ENCODE measurements around the gene GOLGA6L2.
"Not testable (repeated sequence)": the region's sequence is repeated elsewhere in the genome, so short reads cannot be mapped to it uniquely, and the experiment has no call there.

The GOLGA6L2 gene, protein sequence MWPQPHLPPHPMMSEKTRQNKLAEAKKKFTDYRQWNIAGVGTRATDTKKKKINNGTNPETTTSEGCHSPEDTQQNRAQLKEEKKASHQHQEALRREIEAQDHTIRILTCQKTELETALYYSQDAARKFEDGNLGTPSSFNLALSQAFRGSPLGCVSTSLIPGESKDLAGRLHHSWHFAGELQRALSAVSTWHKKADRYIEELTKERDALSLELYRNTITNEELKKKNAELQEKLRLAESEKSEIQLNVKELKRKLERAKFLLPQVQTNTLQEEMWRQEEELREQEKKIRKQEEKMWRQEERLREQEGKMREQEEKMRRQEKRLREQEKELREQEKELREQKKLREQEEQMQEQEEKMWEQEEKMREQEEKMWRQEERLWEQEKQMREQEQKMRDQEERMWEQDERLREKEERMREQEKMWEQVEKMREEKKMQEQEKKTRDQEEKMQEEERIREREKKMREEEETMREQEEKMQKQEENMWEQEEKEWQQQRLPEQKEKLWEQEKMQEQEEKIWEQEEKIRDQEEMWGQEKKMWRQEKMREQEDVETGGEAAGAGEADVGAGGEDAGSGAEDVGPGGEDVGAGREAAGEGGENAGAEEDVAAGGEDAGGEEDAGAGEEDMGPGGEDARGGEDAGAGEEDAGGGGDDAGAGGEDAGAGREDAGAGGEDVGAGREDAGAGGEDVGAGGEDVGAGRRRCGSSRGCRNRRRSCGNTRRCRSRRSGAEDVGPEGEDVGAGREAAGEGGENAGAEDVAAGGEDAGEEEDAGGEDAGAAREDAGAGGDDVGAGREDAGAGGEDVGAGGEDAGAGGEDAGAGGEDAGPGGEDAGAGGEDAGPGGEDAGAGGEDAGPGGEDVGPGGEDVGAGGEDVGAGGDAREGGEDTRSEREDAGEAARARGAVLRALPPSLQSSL

DNA sequence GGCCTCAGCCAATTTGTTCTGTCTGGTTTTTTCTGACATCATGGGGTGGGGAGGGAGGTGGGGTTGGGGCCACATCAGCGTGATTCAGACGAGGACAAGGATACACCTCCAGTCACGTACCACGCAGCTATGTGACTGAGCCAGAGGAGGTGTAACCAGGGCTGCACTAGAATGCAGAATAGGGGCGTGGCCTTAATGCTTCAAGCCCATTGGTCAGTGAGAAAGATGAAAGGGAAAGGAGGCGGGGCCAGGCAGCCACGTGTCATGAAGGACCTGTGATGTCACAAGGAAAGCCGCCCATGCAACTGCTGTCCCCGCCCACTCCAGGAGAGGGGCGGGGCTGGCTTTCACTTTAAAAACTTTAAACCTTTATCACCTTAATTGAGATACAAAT is at the start of gene GOLGA6L2:
Gene GOLGA6L2 (minus strand): TSS at position 137 of the 394 bp plus-strand sequence. CDS start 62 bp downstream, at position 75.
- DNase-seq: no peak

DNA sequence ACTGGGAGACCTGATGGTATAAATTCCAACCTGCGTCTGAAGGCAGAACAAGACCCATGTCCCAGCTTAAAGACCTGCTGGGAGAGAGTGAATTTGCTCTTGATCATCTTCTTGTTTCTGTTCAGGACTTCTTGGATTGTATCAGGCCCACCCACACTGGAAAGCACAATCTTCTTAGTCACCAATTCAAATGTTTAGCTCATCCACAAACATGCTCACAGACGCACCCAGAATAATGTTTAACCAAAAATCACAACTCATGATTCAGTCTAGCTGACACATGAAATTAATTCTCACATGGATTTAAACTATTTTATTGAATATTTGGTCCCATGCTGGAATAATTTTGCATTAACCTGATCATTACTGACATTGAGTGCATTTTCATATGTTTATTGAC is 37.8 kb upstream of the GOLGA6L2 start:
- DNase-seq: no peak

DNA sequence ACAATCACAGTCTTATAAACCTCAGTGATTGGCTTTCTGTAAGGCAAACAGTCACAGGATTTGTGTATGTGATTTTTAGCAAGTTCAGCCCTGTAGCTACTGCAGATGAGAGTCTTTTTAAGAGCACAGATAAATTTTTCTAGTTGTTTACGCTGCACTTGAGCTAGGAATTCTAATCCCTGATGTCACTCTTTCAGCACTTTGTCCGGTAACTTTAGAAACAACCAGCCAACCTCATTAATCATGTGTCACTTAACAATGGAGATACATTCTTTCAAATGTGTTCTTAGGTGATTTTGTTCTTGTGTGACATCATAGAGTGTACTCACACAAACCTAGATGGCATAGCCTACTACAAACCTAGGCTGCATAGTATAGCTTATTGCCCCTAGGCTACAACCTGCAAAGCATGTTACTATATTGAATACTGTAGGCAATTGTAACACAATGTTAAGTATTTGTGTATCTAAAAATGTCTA is 36.8 kb upstream of the GOLGA6L2 start:
- no peak for DNase-seq

DNA sequence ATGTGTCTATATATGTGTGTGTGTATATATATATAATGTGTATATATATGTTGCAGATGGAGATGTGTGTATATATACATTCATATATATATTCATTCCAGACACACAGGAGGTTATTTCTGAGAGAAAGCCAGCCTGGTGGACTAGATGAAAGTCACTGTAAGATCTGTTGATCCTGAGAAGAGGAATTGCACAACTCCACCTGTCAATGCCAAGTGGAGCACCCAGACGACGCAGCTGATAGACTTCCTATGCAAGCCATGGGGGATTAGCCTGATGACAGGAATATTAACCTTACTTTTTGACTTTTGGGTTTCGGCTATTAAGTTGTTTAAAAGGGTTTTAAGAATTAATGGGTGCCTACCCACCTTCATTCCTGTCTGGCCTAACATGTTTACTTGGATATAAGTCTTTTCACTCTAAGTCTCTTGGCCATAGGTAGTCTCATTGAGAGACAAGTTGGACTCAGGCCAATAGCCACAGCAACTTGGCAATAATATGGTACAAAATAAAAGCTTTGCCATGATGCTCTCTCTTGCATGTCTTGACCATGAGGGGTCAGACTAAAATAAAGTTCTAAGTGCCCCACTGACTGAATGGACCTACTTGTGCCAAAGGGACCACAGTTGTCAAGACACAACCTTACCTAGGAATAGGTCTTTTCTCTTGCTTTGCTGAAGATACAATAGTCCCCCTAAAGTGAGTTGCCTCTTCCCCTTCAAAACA is 35.9 kb upstream of the GOLGA6L2 start:
- no peak for DNase-seq

DNA sequence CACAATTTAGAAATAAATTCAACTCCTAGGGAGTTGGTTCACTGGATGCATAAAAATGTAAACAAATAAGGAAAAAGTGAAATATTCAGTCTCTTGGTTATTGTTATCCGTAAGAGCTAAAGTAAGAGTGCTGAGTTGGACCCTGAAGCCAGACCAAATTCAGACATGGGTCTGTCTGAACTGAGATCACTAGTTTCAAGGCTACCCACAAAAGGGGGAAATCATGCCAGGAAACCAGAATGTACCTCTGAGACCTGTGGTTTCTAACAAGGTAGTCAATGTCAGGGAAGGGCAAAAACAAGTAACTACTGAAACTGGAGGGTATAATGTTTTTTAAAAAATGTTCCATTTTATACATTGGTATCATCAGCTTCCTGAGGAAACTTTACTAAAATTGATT is 35.2 kb upstream of the GOLGA6L2 start:
- DNase-seq: no peak

DNA sequence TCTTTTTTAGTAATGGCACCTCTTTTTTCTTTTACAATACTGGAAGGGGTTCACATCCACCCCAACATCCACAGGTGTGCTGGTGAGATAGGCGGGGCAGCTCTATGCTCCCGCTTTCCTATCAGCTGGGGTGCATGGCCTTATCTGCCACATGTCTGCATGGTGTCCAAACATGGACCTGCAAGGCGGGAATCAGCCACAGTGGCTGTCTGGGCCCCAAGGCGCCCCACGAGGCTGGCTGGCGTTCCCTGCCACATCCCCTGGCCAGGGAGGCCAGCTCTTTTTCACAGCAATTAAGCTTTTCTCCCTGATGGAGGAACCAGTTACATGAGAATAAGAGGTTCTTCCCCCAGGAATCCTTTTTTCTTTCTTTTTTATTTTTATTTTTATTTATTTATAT is 30.9 kb upstream of the GOLGA6L2 start:
- no peak for DNase-seq

DNA sequence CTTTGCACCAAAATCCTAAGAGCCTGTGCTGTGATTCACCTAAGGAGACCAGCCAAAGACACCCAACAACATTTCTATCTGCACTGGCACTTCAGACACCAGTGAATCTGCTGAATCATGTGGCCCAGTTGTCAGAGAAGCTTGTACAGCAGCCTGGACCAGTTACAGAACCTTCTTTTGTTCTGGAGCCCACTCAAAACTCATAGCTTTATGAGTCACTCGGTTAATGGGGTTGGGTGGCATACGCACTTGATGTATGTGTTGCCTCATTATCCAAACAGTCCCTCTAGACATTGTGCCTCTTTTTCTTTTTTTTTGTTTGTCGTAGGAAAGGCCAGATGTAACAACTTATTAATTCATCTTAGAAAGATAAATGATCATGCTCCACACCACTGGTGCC is 25.6 kb upstream of the GOLGA6L2 start:
- no peak for DNase-seq

DNA sequence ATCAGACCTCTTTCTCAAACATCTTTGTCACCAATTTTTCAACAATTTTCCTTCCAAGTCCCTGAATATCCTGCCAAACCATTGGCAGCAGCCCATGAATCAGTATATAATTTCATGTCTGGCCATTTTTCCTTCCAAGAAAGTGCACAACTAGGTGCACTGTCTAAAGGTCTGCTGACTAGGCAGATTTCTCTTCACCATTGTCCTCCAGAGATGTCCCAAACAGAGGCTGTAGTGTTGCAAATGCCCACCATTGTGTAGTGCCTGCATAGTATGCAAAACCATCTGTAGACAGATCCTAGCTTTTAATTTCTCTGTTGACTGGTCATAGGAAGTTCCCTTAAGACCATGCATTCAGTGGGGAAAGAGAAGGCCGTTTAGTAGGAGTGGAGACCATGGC is 25.0 kb upstream of the GOLGA6L2 start:
- no peak for DNase-seq

DNA sequence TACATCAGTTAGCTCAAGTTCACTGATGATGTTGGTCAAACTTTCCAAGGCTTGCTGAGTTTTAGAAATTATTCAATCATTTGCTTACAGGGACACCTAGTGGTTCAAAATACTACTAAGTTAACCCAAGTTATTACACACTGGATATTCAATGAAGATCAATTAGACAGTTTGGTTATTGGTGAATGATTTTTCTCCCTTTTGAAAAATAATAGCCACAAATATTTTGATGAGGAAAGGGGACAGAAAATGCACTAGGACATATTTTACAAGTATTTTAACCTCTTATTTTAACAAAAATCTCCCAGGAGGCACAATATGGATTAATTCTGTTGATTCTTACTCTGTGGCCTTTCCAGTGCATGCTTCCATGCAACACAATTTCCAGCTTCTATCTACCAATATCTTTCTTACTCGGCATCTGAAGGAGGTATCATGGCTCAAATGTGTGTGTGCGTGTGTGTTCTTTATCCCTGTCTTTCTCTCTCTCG is 20.1 kb upstream of the GOLGA6L2 start:
- DNase-seq: no peak

DNA sequence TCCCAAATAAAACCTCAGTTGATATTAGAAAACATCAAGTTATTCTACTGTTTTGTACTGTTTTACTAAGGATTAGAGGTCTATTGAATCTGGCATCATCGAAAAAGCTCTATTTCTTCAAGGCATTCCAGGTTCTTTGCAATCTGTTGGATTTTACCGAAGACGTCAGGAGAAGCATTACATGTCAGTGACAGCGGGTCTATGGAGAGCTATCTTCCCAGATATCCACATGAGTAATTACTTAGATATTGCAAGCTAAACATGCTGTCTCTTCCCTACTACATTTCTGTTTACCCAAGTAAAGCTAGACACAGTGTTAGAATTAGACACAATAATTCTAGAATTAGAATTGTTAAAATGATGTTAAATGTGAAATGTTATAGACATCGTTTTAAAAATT is 10.8 kb upstream of the GOLGA6L2 start:
- no peak for DNase-seq

DNA sequence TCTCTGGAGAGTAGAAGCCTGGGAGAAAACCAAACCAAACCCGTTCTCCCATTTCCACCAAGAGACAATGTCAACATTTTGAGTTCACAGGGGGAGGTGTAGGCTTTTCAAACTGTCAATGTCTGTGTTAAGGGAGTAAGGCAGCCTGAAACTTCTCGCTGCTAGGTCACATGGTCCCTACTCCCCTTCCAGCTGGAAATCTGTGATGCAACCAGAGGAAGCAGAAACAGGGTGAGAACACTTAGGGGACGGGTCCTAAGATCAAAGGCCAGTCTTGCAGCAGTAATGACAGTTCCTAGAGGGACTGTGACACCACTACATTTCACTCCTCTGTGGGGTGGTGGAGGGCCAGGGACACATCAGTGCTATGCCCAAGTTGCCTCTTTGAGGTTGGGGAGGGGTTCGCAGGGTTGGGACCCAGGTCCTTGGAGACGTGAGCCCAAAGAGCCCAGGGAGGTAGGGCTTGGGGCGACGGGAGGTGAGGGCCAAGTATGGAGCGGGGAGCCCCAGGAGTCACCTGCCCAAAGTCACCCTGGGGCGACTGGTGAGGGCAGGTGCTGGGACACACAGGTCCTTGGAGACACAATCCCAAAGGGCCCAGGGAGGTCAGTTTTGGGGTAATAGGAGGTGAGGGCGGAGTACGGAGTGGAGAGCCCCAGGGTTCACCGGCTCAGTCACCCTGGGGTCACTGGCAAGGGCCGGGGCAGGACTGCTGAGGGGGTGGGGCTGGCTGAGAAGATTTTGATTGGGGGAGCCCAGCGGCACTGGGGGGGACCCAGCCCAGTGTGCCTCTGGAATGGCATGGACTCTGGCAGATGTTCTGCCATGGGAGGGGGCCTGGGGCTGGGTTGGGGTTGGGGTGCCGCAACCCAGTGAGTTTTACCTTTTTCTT is 582 bp downstream of the GOLGA6L2 start:
- DNase-seq: no peak

DNA sequence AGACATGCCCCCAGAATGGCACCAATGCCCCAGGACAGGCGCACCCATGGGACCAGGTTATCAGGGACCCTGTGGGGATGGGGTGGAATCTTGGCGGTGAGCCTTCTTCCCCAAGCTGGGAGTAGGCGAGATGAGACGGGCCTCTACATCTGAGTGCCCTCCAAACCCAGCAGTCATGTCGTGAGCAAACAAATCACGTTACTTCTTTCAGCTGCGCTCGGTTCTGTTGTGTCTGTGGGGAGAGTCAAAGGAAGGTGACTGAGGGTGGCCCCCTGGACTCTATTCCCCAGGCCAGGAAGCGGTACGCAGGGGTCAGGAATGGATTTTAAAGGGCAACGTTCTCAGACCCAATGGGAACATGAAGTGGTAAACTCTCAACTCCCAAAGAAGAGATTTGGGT is 2.8 kb downstream of the GOLGA6L2 start:
- DNase-seq: no peak

DNA sequence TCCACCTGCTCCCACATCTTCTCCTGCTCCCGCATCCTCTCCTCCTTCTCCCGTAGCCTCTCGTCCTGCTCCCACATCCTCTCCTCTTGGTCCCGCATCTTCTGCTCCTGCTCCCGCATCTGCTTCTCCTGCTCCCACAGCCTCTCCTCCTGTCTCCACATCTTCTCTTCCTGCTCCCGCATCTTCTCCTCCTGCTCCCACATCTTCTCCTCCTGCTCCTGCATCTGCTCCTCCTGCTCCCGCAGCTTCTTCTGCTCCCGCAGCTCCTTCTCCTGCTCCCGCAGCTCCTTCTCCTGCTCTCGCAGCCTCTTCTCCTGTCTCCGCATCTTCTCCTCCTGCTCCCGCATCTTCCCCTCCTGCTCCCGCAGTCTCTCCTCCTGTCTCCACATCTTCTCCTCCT is 5.8 kb downstream of the GOLGA6L2 start:
- DNase-seq: no peak

DNA sequence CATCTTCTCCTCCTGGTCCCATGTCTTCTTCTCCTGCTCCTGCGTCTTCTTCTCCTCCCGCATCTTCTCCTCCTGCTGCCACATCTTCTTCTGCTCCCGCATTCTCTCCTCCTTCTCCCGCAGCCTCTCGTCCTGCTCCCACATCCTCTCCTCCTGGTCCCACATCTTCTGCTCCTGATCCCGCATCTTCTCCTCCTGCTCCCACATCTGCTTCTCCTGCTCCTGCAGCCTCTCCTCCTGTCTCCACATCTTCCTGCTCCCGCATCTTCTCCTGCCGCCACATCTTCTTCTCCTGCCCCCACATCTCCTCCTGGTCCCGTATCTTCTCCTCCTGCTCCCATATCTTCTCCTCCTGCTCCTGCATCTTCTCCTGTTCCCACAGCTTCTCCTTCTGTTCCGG is 6.4 kb downstream of the GOLGA6L2 start:
- no peak for DNase-seq

DNA sequence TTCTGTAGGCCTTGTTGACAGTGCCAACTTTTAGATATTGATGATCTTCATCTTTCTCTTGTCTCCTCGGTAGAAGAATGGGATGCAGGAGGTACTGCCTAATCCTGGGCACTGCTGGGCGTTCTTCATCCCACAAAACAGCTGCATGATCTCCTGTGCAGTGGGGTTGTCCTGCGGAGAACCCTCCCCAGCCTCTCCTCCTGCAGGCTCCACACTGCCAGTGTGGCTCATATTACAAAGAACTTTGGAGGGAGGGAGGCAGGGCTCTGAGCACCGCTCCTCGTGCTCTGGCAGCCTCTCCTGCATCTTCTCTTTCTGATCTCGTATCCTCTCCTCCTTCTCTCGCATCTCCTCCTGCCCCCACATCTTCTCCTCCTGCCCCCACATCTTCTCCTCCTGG is 7.5 kb downstream of the GOLGA6L2 start:
- no peak for DNase-seq

DNA sequence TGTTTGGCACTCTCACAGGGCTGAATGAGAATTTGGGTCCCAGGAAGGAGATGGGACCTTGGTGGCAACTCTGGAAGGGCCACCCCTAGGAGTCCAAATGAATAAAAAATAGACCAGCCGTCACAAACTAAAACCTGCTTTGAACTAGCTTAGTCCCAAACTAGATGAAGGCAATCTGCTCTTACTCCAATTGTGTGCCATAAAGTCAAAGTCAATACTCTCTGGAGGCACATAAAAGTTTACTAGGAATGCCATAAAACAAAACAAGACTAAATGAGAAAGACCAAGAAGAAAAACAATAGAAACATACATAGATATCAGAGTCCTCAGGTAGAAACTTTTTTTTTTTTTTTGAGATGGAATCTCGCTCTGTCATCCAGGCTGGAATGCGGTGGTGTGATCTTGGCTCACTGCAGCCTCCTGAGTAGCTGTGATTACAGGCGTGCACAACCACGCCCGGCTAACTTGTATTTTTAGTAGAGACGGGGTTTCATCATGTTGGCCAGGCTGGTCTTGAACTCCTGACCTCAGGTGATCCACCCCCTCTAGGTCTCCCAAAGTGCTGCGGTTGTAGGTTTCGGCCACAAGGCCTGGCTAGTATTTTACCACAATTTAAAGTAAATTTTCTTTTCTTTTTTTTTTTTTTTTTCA is 8.1 kb downstream of the GOLGA6L2 start:
- DNase-seq: no peak

DNA sequence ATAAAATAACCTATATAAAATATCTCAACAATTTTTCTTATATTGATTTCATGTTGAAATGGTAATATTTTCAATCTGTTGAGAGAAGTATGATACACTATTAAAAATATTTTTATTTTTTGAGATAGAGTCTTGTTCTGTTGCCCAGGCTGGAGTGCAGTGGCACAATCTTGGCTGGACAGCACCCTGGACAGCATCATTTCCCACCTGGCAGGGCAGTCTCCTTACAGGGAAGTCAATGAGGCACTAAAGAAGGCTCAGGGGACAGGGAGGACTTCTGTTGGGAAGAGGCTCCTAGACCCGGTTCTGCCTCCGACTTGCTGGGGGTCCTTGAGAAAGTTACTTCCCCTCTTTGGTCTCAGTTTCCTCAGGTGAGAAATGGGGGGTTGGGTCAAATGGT is 9.4 kb downstream of the GOLGA6L2 start:
- DNase-seq: no peak

DNA sequence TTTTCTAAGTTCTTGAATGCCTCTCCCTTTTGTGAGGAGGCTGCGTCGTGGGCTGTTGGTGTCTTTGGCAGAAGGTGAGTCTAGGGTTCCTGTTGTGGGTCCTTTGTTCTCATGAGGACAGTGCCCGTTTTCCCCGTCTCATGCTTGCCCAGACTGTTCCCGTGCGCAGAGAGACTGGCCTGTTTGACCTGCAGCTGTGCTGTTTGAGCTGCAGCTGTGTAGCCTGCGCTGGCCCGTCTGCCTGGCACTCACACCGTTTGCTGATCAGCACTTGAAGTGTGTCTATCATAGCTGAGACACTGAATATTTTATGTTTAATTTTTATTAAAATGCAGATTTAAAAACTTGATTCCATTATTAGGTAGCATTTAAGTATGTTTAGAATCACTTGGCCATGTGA is 9.9 kb downstream of the GOLGA6L2 start:
- DNase-seq: no peak

DNA sequence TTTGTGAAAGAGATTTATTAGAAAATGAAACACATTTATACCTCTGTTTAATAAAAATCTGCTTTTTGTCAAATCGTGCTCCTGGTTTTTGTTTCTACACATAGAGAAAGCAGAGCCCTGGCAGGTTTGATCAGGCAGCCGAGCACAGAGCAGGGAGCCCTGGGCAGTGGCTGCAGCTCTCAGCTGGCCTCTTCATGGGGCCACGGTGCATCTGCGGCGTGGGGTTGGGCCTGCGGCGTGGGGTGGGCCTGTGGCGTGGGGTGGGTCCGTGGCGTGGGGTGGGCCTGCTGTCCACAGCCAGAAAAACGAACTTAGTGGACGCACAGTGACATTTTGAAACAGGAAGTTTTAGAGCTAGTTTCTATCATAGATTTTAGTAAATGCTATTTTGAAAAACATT is 10.6 kb downstream of the GOLGA6L2 start:
- DNase-seq: no peak

DNA sequence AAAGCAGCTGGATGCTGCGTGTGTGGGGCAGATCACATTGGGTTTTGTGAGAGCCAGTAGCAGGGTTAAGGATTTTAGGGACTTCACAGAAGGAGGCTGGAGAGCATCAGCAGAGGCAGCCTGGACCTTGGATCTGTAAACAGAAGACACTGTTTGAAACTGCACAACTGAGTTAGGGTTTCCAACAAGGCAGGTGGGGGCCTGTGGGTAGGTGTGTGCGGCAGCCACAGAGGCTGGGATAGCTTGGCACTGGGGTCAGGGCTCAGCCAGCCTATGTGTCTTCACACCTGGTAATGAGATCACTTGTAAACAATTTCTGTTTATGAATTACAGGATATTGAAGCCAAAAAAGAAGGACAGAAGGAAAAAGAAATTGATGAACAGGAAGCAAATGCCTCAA is 12.3 kb downstream of the GOLGA6L2 start:
- not testable (repeated sequence) for DNase-seq

DNA sequence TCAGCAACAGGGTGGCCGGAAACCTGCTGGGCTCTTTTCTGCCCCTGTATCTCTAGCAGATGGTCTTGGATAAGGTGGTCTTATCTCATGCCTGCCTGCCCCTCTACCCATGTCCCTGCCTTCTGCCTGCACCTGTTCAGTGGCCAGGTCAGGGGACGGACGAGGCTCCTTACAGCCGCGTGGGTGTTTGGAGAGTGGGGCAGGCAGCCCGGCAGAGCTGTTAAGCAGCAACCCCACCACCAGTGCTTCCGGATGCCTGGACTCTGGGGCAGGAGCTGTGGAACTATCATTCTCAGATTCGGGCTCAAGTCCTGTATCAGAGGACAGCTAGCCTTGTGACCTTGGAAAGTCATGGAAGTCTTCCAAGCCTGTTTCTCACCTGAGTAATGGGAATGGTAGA is 21.7 kb downstream of the GOLGA6L2 start:
- not testable (repeated sequence) for DNase-seq

All from stimulated activated CD4-positive, alpha-beta T cell treated with anti-CD3 and anti-CD28 coated beads, Interleukin-12 subunit alpha, Interleukin-12 subunit beta, amount 100 ng/mL, for 4 hours (primary cell).